Measurements from ENCODE around the gene RNASE2.
"Not testable (repeated sequence)": the region's sequence is repeated elsewhere in the genome, so short reads cannot be mapped to it uniquely, and the experiment has no call there.

The RNASE2 gene

GRCh38 chr14:20954736-20955537, at the start of gene RNASE2:
RNASE2 (plus strand) TSS chr14:20955487; CDS start chr14:20955772, 285 bp downstream.
- not testable (repeated sequence) for DNase-seq

DNA sequence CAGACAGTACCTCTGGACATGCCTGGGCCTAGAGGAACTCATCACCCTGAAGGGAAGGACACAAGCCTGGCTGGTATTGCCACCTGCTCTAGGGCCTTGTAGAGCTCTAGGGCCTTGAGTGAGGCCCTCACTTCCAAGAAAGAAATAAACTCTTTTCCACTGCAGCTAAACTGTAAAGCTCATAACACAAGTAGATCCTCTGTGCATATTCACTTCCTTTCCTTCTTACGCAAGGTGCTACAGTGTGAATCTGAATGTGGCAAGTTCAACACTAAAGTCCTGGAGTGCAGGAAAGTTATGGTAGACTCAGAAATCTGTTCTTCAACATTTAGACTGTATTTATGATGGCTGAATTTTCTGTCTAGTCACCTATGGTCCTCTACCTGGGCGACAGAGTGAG, 49.6 kb upstream of the RNASE2 start:
- DNase-seq, result no peak

GRCh38 chr14:20907214-20907613, 48.1 kb upstream of the RNASE2 start:
- no peak for DNase-seq

GRCh38 chr14:20910822-20911221, 44.5 kb upstream of the RNASE2 start:
- not testable (repeated sequence) for DNase-seq

- not testable (repeated sequence) for DNase-seq
Observed at GRCh38 chr14:20919038-20919756, 36.1 kb upstream of the RNASE2 start.

DNA sequence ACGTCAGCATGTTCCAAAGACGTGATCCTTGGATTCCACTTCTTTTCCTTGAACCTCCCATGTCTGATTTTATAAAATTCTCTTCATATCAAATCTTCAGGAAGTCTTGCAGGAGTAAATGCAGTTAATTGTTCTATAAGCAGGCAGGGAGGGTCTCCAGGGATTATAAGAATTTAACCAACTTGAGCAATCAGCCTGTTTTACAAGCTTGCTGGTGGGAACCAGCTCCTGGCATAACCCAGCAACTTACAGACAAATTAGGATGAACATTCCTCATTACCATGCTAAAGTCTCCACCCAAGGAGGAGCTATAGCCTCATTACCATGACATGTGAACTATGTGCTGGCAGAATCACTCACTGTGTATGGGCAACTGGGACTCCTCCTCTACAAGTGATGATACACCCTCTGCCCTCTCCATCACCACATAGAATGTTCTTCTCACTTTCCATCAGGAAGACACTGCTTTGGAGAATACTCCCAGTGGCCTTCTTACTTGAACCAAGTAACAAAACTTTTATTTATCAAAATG, 31.5 kb upstream of the RNASE2 start:
- not testable (repeated sequence) for DNase-seq

DNA sequence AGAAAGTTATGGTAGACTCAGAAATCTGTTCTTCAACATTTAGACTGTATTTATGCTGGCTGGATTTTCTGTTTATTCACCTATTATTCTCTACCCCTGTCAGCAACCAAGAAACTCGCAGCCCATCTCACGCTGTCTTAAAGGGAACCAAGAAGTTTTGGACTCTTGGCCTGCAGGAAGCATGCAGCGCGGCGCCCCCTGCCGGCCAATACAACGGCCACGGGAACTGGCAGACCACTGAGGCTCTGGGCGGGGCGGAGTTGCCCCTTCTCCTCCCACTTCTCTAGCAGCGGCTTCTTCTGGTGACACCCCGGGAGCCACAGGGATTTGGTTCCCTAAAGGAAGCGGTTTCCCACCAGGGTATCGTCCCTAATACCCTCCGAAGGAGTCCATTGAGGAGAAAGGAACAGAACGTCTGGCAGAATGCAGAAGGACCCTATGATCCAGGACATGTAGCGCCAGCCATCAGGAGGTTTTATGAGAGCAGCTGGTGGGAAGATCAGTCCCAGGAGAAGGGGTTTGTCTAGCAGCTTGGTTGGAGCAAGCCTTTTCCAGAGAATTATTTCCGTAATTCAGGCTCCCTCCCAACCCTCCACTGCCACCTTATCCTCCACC, 21.0 kb upstream of the RNASE2 start:
- DNase-seq, result no peak

DNA sequence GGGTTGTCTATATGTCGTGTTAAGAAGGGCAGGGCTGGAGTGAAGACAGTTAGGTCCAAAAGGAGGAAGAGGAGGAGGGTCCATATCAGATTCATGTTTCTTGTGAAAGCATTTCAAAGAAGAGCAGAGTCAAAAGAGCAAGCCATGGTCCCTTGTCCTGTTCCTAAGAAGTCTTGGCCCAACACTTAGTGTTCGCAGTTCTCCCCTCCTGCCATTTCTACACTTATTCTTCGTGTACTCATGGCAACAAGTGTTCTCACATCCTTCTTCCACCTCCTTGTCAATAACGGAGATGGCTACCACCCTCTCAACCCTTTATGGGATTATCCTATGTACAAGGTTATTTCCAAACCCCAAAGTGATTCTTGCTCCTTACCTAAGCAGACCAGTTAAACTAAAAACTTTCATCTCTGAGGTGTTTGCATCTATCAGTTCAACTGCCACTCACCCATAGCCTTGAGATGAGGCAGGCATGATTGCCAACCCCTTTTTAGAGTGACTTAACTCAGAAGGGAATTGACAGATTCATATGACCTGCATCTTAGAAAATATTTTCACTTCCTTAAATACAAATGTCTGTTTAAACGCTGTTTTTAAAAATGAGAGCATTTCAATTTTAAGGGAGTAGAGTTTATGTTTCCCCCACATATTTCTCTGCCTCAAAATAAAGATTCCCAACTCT, 19.8 kb upstream of the RNASE2 start:
- DNase-seq, result no peak

- not testable (repeated sequence) for DNase-seq
Observed at GRCh38 chr14:20945146-20945545, 10.1 kb upstream of the RNASE2 start.

DNA sequence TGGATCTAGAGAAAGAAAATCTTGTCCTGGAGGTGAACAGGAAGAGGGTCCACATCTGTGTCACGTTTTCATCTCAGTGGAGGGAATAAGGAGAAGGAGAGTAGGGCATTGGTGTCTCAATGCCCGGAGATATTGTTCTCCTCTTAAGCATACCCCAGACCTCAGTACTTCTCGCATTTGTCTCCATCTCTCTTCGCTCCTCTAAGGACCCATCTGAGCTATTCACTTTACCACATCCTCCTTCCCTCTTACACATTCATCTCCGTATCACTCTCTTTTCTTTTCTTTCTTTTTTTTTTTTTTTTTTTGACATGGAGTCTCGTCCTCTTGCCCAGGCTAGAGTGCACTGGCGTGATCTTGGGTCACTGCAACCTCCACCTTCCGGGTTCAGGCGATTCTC, 8.6 kb upstream of the RNASE2 start:
- not testable (repeated sequence) for DNase-seq

DNA sequence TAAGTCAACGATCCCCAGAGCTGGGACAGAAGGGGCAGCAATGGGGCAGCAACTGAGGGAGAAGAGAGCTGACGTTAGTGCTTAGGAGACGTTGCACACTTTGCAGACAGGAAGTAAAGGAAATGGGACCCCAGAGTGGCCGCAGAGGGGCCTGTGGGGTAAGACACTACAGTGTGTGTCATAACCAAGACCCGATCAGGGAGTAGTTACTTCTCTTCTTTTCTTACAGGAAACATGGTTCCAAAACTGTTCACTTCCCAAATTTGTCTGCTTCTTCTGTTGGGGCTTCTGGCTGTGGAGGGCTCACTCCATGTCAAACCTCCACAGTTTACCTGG, 219 bp downstream of the RNASE2 start:
- DNase-seq, result not testable (repeated sequence)

DNA sequence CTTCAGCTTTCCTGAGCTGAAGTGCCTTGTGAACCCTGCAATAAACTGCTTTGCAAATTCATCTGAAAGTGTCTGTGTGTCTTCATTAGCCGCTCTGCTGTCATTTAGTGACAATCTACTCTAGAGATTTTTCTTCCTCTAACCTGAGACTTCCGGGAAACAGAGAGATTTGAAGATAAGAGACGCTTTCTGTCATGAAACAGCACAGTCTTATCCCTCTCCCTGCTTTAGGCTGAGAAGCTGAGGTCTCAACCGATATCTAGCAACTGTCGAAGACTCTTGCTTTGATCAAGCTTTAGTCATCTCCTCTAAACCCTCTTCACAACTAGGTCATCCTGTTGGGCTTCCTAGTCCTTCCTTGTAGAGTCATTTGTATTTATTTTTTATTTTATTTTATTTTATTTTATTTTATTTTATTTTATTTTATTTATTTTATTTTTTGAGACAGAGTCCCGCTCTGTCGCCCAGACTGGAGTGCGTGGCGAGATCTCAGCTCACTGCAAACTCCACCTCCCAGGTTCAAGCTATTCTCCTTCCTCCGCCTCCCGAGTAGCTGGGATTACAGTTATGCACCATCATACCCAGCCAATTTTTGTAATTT, 1.2 kb downstream of the RNASE2 start:
- DNase-seq, result no peak

DNA sequence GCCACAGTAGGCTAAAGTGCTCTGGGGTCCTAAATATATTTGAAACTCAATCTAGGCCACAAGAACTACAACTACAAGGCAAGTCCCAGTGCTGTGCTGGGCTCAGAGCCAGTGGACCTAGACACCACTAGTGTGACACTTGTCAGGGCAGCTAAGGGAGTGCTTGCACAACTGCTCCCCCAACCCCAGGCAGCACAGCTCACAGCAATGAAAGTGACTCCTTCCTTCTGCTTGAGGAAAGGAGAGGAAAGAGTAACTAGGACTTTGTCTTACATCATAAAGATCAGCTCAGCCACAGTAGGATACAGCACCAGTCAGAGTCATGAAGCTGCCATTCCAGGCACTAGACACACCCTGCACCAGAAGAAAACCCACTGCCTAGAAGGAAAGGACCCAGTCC, 3.7 kb downstream of the RNASE2 start:
- DNase-seq, result not testable (repeated sequence)

DNA sequence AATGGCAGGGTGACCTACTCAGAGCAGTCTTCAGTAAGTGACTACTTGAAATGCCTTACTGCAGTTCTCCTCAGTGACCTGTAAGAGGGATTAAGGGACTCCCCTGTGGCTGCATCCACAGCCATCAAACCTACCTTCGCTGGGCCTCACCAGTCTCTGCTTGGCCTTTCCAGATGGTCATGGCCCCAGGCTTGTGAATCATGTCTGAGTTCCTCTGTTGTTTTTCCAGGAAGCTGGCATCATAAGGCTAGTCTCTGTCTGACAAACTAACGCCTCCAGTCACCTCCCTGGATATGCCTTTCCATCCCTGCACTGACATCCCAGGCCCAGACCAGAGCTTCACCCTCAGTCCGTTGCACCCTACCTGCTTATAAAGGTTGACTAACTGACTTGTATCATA, 14.0 kb downstream of the RNASE2 start:
- DNase-seq, result no peak

DNA sequence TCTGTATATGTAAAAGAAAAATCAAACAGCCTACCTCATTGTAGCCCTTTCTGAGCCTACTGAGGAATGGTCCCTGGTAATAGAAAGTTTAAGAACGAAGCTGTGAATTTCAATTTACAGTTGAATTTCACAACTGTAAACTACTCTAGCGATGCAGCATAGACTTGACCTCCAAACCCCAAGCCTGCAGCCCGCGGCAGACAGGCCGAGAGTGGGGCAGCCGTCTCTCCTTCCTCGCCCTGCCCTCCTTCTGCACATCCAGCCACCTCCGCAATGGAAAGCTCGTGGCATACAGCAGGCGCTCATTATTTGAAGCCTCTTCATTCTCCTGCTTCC, 15.3 kb downstream of the RNASE2 start:
- no peak for DNase-seq

- peak; percentile 68 for DNase-seq
Observed at GRCh38 chr14:20970983-20971704, 15.9 kb downstream of the RNASE2 start.

DNA sequence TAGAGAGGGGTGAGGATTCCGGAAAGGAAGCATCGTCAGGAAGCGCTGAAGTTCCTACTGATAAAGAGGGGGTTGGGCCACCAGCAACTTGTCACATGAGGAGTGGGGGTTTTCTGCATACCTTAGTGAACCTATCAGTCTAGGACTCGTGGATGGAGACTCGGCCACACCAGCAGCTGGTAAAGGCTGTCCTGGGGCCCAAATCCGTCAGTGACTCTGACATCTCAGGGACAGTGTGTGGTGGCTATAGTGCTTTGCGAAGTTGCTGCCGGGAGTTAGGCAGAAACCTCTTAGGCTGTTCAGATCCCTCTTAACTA, 16.4 kb downstream of the RNASE2 start:
- no peak for DNase-seq

GRCh38 chr14:20973501-20973900, 18.2 kb downstream of the RNASE2 start:
- no peak for DNase-seq

DNA sequence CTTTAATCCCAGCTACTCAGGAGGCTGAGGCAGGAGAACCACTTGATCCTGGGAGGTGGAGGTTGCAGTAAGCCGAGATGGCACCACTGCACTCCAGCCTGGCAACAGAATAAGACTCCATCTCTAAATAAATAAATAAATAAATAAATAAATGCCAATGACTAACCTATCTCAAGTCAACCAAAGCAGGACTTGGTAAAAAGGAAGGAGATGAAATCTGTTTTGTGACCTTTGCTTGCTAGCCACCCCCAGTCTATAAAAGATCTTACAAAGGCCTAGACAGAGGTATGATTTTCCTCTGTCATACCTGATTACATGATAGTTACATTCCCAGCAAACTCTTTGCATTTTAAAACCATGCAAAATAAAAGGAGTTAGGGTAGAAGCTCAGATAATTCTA, 21.0 kb downstream of the RNASE2 start:
- DNase-seq, result no peak

GRCh38 chr14:20978687-20979086, 23.4 kb downstream of the RNASE2 start:
- DNase-seq, result no peak

- DNase-seq, result no peak
Observed at GRCh38 chr14:20980906-20981305, 25.6 kb downstream of the RNASE2 start.

DNA sequence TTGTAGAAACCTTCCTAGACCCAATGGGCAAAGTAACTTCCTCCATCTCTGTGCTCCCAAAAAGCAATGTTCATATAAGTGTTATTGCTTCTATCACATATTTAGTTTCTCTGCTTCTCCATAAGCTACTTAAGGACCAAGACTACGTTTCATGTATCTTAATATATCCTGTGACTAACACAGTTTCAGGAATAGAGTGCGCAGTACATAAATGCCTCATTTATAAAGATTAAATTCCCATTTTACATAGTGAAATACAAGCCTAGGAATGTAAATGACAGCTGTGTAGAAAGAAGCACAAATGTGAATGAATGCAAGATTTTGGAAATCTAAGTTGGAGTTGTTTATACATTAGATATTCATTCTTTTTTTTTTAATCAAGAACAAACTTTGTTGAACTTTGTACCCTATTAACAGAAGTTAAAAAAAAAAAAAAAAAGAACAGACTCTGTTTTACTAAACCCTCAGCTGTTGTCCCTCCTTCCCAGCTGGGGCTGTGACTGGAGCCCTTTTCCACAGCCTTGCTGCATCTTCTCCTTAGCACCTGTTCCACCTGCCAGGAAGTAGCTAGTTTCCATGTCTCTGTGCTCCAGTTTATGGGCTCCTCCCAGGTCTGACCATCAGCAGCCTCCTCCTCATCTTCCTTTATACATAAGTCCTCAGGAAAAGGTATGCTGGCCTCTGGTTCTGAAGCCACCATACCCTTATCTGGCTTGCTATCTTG, 27.5 kb downstream of the RNASE2 start:
- no peak for DNase-seq

Data from CD4-positive, alpha-beta T cell treated with Interleukin-4 for 4 hours (primary cell).